Pancreas (tissue), 10 donors: ENCODE measurements around the gene TGM5. TPM values are rescaled to one million over a fixed set of nuclear protein-coding genes. Genes with fewer than 3 reads are reported as not detected.

ENCODE experiments used
- ATAC-seq, 4 donors: fragments of 200-7000 bp; cut with Tn5 transposase; one replicate each; pipeline versions ENCODE4 v1.8.0 to v1.9.1; 2020; ENCODE audit warnings: mild to moderate bottlenecking in 4 of 4, moderate library complexity in 4 of 4
- DNase-seq, 6 donors: peaks; one replicate each; pipeline ENCODE4 v3.0.0-alpha.2; 2020
- FAIRE-seq: peaks from 2 replicates; lab custom pipeline; 2012; peaks lifted over from hg19 to GRCh38; lab: Jason Lieb, UNC
- H3K27ac ChIP-seq, 4 donors: fragments of 200-600 bp; sonication (generic); 1 replicate in 3 of 4; 2 replicates in 1 of 4; pipeline versions ENCODE4 v1.5.0 to v1.8.0; 2020
- H3K27me3 ChIP-seq, 4 donors: fragments of 200-600 bp; one replicate each; pipeline ENCODE4 v1.8.0; 2021
- H3K36me3 ChIP-seq, 3 donors: fragments of 200-600 bp; sonication (generic) in 1 of 3; one replicate each; pipeline versions ENCODE4 v1.5.0 to v1.8.0; 2020 to 2021
- H3K4me1 ChIP-seq, 3 donors: fragments of 200-600 bp; one replicate each; pipeline ENCODE4 v1.8.0; 2021
- H3K4me3 ChIP-seq, 4 donors: fragments of 200-600 bp; sonication (generic) in 2 of 4; one replicate each; pipeline versions ENCODE4 v1.5.0 to v1.8.0; 2020 to 2021
- H3K9me3 ChIP-seq, 4 donors: fragments of 200-600 bp; one replicate each; pipeline ENCODE4 v1.8.0; 2021
- WGBS, 2 donors: extraction: QIAGEN DNeasy Blood & Tissue Kit; methylation state at CpG; one replicate each; pipeline ENCODE4 v1.1.7; 2013; 5-methylcytosine and 5-hydroxymethylcytosine counted together
- intact Hi-C, 3 donors: fragments of 100-400 bp; cut with DNase I; formaldehyde crosslinking; loops; one replicate each; pipeline versions ENCODE4 v1.11.1 to v1.14.2; 2022
- polyA plus RNA-seq, 2 donors: library from polyadenylated mRNA; stranded (reverse); fragments of 200-250 nt; gene quantifications; one replicate each; pipeline ENCODE4 v1.2.3, GENCODE V29; 2013
- total RNA-seq, 6 donors: library from RNA; stranded (reverse); fragmentation: NEBNext Ultra II Directional in 4 of 6; extraction: Animal tissue kit (Norgen Biotek cat#: 25700) in 4 of 6; gene quantifications; one replicate each; pipeline versions ENCODE4 v1.2.1 to v1.2.4, GENCODE V29; 2021 to 2023
- TF ChIP-seq, protein P1 (sequence below), 4 donors: fragments of 200-600 bp; sonication (generic) in 3 of 4; IDR thresholded peaks; one replicate each; pipeline versions ENCODE4 v1.5.0 to v1.8.0; 2021; ENCODE audit warnings: antibody characterized with exemption in 4 of 4
- donor health status: healthy with polysubstance abuse.
- donor health status: DM: no; HTN: no; CAD: no; lungs with moderate emphysema.
- donor health status: DM: no; HTN: no; CAD: no.
- donor health status: control.
- donor health status: control.
- donor health status: Bipolar disorder and iron deficiency.
- donor health status: DM: yes; HTN: yes; CAD: no.
- donor health status: DM: no; HTN: no; CAD: no.
- donor health status: DM: no; HTN: no; CAD: no.
- donor health status: DM: yes; HTN: yes; CAD: no.

The TGM5 gene
- total and polyA plus RNA-seq, 8 donors, result not detected

DNA sequence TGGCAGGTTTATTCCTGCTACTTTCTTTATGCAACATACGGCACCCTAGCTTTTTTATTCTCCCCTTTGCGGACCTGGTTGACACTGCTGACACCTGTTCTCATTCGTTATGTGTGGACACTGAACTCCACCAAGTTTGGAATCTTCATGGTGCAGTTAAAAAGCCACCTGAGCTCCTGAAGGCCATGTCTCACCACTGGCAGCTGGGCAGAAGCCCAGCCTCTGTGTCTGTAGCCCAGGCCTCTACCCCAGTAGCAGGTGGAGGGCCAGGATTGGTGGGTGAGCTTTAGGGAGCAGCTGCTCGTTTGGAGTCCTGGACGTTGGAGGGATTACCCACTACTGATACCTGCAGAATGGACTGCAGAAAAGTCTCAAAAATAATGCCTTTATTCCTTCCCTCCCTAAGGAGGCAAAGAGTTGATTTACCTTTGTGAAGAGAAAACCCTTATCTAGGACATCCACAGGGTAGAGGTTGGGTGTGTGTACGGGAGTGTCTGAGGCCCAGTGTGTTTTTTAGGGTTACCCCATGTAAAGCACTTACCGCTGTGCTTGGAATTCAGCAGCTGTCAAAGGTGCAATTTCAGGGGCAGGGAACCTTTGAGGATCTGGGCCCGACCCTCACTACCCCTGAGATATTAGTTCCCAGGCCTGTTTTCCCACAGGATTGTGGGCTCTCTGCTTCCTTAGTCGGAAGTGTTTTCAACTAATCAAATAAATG is 82.2 kb downstream of the TGM5 start:
- Histone ChIP-seq H3K4me1 (peaks cover 0 to 11% (median 8%) of the 10 kb centered on the region in 3 donors), H3K27ac (peak overlapping the region in 2 of 4 donors; percentile 85 to 89), H3K9me3 (no peaks in the 10 kb centered on the region), H3K36me3 (peaks cover 0 to 9% (median 0%) of the 10 kb centered on the region in 3 donors), H3K4me3 (peak overlapping the region in 1 of 4 donors; percentile 79), H3K27me3 (no peaks in the 10 kb centered on the region)
- intact Hi-C loops, result no loop called here
- TF ChIP-seq, protein P1, sequence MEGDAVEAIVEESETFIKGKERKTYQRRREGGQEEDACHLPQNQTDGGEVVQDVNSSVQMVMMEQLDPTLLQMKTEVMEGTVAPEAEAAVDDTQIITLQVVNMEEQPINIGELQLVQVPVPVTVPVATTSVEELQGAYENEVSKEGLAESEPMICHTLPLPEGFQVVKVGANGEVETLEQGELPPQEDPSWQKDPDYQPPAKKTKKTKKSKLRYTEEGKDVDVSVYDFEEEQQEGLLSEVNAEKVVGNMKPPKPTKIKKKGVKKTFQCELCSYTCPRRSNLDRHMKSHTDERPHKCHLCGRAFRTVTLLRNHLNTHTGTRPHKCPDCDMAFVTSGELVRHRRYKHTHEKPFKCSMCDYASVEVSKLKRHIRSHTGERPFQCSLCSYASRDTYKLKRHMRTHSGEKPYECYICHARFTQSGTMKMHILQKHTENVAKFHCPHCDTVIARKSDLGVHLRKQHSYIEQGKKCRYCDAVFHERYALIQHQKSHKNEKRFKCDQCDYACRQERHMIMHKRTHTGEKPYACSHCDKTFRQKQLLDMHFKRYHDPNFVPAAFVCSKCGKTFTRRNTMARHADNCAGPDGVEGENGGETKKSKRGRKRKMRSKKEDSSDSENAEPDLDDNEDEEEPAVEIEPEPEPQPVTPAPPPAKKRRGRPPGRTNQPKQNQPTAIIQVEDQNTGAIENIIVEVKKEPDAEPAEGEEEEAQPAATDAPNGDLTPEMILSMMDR (IDR thresholded peaks at IDR 0.05), result no peak
- FAIRE-seq (no peak), ATAC-seq (no peak), DNase-seq (no peak)
- WGBS, 2 donors, result 71 to 72% methylated on average over 9 of the region's 9 CpGs

DNA sequence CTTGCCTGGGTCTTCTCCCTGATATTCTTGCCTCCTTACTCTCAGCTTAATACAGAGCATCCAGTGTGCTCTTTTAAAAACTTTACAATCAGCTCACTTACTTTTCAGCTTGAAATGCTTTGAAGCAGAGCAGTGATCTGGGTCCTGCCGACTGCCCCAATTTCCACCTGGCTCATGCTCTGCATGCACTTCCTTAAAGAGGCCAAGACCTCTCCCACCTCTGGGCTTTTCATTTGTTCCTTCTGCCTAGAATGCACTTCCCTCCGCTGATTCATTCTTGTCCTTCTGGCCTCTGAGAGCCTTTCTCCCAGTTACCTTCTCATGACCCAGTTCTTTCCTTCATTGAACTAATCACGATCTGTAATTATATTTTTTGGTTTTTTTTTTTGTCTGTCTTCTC is 83.5 kb downstream of the TGM5 start:
- intact Hi-C loops, result no loop called here
- H3K27ac ChIP-seq, result no peak overlapping the region
- no peak for ATAC-seq
- DNase-seq, result no peak
- TF ChIP-seq, protein P1 (IDR thresholded peaks at IDR 0.05), result no peak
- WGBS, 2 donors, result 77 to 79% methylated on average over 3 of the region's 3 CpGs
- no peak for FAIRE-seq
- no peaks in the 10 kb centered on the region for H3K27me3 ChIP-seq
- H3K9me3 ChIP-seq, result no peaks in the 10 kb centered on the region
- H3K4me1 ChIP-seq, result peaks cover 0 to 11% (median 7%) of the 10 kb centered on the region in 3 donors
- H3K4me3 ChIP-seq, result no peak overlapping the region
- H3K36me3 ChIP-seq, result peaks cover 0 to 5% (median 0%) of the 10 kb centered on the region in 3 donors

Other genes with a start within 250 kb of the TGM5 start
- 10 to 100 TPM; 13.3 to 19.8 (median 14.7) TPM for gene UBR1, start 160.9 kb downstream of the TGM5 start, total RNA-seq
- gene UBR1, start 160.9 kb downstream of the TGM5 start, polyA plus RNA-seq, result 1 to 10 TPM; 4.6 to 5.7 TPM
- 10 to 100 TPM in 4 of 6 donors, 1 to 10 TPM in 2; 8.1 to 14.7 (median 10.2) TPM for gene TMEM62, start 133.3 kb downstream of the TGM5 start, total RNA-seq
- gene TMEM62, start 133.3 kb downstream of the TGM5 start, polyA plus RNA-seq, result 10 to 100 TPM; 13.9 to 16.8 TPM
- gene CCNDBP1, start 81.5 kb downstream of the TGM5 start, total RNA-seq, result 10 to 100 TPM; 17.6 to 35.7 (median 21.7) TPM
- 10 to 100 TPM; 20.1 to 37.7 TPM for gene CCNDBP1, start 81.5 kb downstream of the TGM5 start, polyA plus RNA-seq
- gene EPB42, start 45.9 kb downstream of the TGM5 start, total RNA-seq, result not detected
- not detected for gene EPB42, start 45.9 kb downstream of the TGM5 start, polyA plus RNA-seq
- gene TGM7, start 35.3 kb upstream of the TGM5 start, total RNA-seq, result not detected
- not detected for gene TGM7, start 35.3 kb upstream of the TGM5 start, polyA plus RNA-seq
- 1 to 10 TPM; 1.9 to 5.0 (median 3.9) TPM for gene LCMT2, start 63.6 kb upstream of the TGM5 start, total RNA-seq
- 1 to 10 TPM; 1.7 to 4.4 TPM for gene LCMT2, start 63.6 kb upstream of the TGM5 start, polyA plus RNA-seq
- 10 to 100 TPM; 11.2 to 18.8 (median 13.4) TPM for gene ZSCAN29, start 104.1 kb upstream of the TGM5 start, total RNA-seq
- 1 to 10 TPM; 7.0 to 7.8 TPM for gene ZSCAN29, start 104.1 kb upstream of the TGM5 start, polyA plus RNA-seq
- 10 to 100 TPM in 2 of 6 donors, 1 to 10 TPM in 4; 7.0 to 14.8 (median 9.6) TPM for gene TUBGCP4, start 104.2 kb upstream of the TGM5 start, total RNA-seq
- 1 to 10 TPM; 4.8 to 4.9 TPM for gene TUBGCP4, start 104.2 kb upstream of the TGM5 start, polyA plus RNA-seq
- gene TP53BP1, start 226.2 kb upstream of the TGM5 start, total RNA-seq, result 10 to 100 TPM; 12.6 to 31.8 (median 15.2) TPM
- 10 to 100 TPM; 12.4 to 19.0 TPM for gene TP53BP1, start 226.2 kb upstream of the TGM5 start, polyA plus RNA-seq